IPS-18a (cell line): ENCODE data around the gene WBP2NL.
"Not testable (repeated sequence)": the region's sequence is repeated elsewhere in the genome, so short reads cannot be mapped to it uniquely, and the experiment has no call there.

Experiments
- H3K27ac ChIP-seq: one replicate; pipeline ENCODE4 v1.5.1; 2013; ENCODE audit warnings: low read length
- H3K27me3 ChIP-seq: one replicate; pipeline ENCODE4 v1.6.1; 2013; ENCODE audit warnings: mild to moderate bottlenecking, low read length; ENCODE audit not compliant: control insufficient read depth, insufficient read depth
- H3K36me3 ChIP-seq: one replicate; pipeline ENCODE4 v1.6.1; 2013; ENCODE audit warnings: low read depth, low read length; ENCODE audit not compliant: control insufficient read depth
- H3K4me1 ChIP-seq: one replicate; pipeline ENCODE4 v1.6.1; 2013; ENCODE audit warnings: low read depth, low read length; ENCODE audit not compliant: control insufficient read depth
- H3K4me3 ChIP-seq: one replicate; pipeline ENCODE4 v1.5.1; 2013; ENCODE audit warnings: low read length
- H3K9ac ChIP-seq: one replicate; pipeline ENCODE4 v1.6.1; 2013; ENCODE audit warnings: mild to moderate bottlenecking, low read length, moderate library complexity
- H3K9me3 ChIP-seq: one replicate; pipeline ENCODE4 v1.6.1; 2013; ENCODE audit warnings: low read depth, low read length; ENCODE audit not compliant: control insufficient read depth

WBP2NL gene

GRCh38 chr22:41998361-41999261, at the start of gene WBP2NL:
TSS of gene WBP2NL (plus strand) at chr22:41998788. CDS start at chr22:41998819, 31 bp downstream.
- H3K4me3 ChIP-seq: no peak within 1 kb of the TSS
- H3K27ac ChIP-seq: no peak within 1 kb of the TSS
- no peaks in the 10 kb centered on the region for H3K27me3 ChIP-seq
- no peaks in the 10 kb centered on the region for H3K9me3 ChIP-seq
- peaks cover 19% of the 10 kb centered on the region for H3K36me3 ChIP-seq
- no peak within 1 kb of the TSS for H3K9ac ChIP-seq
- H3K4me1 ChIP-seq: no peaks in the 10 kb centered on the region

GRCh38 chr22:41948928-41949296, 49.7 kb upstream of the WBP2NL start:
- H3K4me1 ChIP-seq: peaks cover 13% of the 10 kb centered on the region
- not testable (repeated sequence) for H3K27me3 ChIP-seq, H3K9me3 ChIP-seq, H3K27ac ChIP-seq, H3K4me3 ChIP-seq, H3K36me3 ChIP-seq, H3K9ac ChIP-seq

- no peak overlapping the region for H3K27ac ChIP-seq
- peaks cover 7% of the 10 kb centered on the region for H3K36me3 ChIP-seq
- no peaks in the 10 kb centered on the region for H3K27me3 ChIP-seq
- H3K4me3 ChIP-seq: no peak overlapping the region
- peaks cover 13% of the 10 kb centered on the region for H3K4me1 ChIP-seq
- H3K9ac ChIP-seq: no peak overlapping the region
- H3K9me3 ChIP-seq: no peaks in the 10 kb centered on the region
These were observed 49.2 kb upstream of the WBP2NL start for GRCh38 chr22:41949297-41949965.

GRCh38 chr22:41951898-41952474, 46.6 kb upstream of the WBP2NL start, which contains the start of gene SMIM45:
TSS of gene SMIM45 (plus strand) at chr22:41952150.
- Histone ChIP-seq H3K4me1 (peaks cover 9% of the 10 kb centered on the region), H3K4me3 (no peak within 1 kb of the TSS), H3K36me3 (no peaks in the 10 kb centered on the region), H3K27ac (no peak within 1 kb of the TSS), H3K27me3 (no peaks in the 10 kb centered on the region), H3K9ac (no peak within 1 kb of the TSS), H3K9me3 (no peaks in the 10 kb centered on the region)

- no peak overlapping the region for H3K27ac ChIP-seq
- H3K27me3 ChIP-seq: no peaks in the 10 kb centered on the region
- H3K36me3 ChIP-seq: no peaks in the 10 kb centered on the region
- H3K9me3 ChIP-seq: no peaks in the 10 kb centered on the region
- H3K4me3 ChIP-seq: no peak overlapping the region
- H3K9ac ChIP-seq: no peak overlapping the region
- H3K4me1 ChIP-seq: peaks cover 9% of the 10 kb centered on the region
These were observed 45.9 kb upstream of the WBP2NL start for GRCh38 chr22:41952713-41953112.

GRCh38 chr22:41957941-41958556, 40.5 kb upstream of the WBP2NL start:
- Histone ChIP-seq H3K27me3 (peaks cover 3% of the 10 kb centered on the region), H3K27ac (no peak overlapping the region), H3K4me3 (peak overlapping the region; percentile 26), H3K4me1 (no peaks in the 10 kb centered on the region), H3K9me3 (no peaks in the 10 kb centered on the region), H3K36me3 (no peaks in the 10 kb centered on the region), H3K9ac (no peak overlapping the region)

GRCh38 chr22:41963453-41964111, 35.0 kb upstream of the WBP2NL start:
- Histone ChIP-seq H3K27me3 (no peaks in the 10 kb centered on the region), H3K27ac (no peak overlapping the region), H3K9ac (no peak overlapping the region), H3K9me3 (no peaks in the 10 kb centered on the region), H3K4me1 (peaks cover 5% of the 10 kb centered on the region), H3K36me3 (no peaks in the 10 kb centered on the region), H3K4me3 (no peak overlapping the region)

GRCh38 chr22:41964112-41964491, 34.5 kb upstream of the WBP2NL start:
- H3K27me3 ChIP-seq: no peaks in the 10 kb centered on the region
- no peak overlapping the region for H3K27ac ChIP-seq
- H3K9me3 ChIP-seq: no peaks in the 10 kb centered on the region
- H3K9ac ChIP-seq: no peak overlapping the region
- no peaks in the 10 kb centered on the region for H3K36me3 ChIP-seq
- peaks cover 5% of the 10 kb centered on the region for H3K4me1 ChIP-seq
- H3K4me3 ChIP-seq: no peak overlapping the region

- H3K27me3 ChIP-seq: no peaks in the 10 kb centered on the region
- no peak overlapping the region for H3K27ac ChIP-seq
- H3K9me3 ChIP-seq: no peaks in the 10 kb centered on the region
- H3K4me3 ChIP-seq: no peak overlapping the region
- peaks cover 5% of the 10 kb centered on the region for H3K4me1 ChIP-seq
- H3K36me3 ChIP-seq: no peaks in the 10 kb centered on the region
- no peak overlapping the region for H3K9ac ChIP-seq
These were observed 32.4 kb upstream of the WBP2NL start for GRCh38 chr22:41966225-41966606.

GRCh38 chr22:41966607-41967240, 31.9 kb upstream of the WBP2NL start:
- H3K9ac ChIP-seq: no peak overlapping the region
- no peak overlapping the region for H3K27ac ChIP-seq
- H3K4me3 ChIP-seq: no peak overlapping the region
- H3K27me3 ChIP-seq: no peaks in the 10 kb centered on the region
- H3K9me3 ChIP-seq: no peaks in the 10 kb centered on the region
- H3K4me1 ChIP-seq: peaks cover 5% of the 10 kb centered on the region
- no peaks in the 10 kb centered on the region for H3K36me3 ChIP-seq

- Histone ChIP-seq H3K27ac (no peak overlapping the region), H3K4me1 (peaks cover 3% of the 10 kb centered on the region), H3K4me3 (no peak overlapping the region), H3K27me3 (peaks cover 5% of the 10 kb centered on the region), H3K9ac (no peak overlapping the region), H3K9me3 (no peaks in the 10 kb centered on the region), H3K36me3 (no peaks in the 10 kb centered on the region)
These were observed 30.0 kb upstream of the WBP2NL start for GRCh38 chr22:41968601-41969000.
